GM18873 (cell line): Measurements from ENCODE around the gene TNFAIP8L3.

Experiments
- ATAC-seq: cut with Tn5 transposase; IDR thresholded peaks from one replicate; pipeline ENCODE4 v1.9.1; 2021; ENCODE audit warnings: mild to moderate bottlenecking, moderate library complexity, moderate number of reproducible peaks; ENCODE audit not compliant: unreplicated experiment, low FRiP score

TNFAIP8L3 gene

GRCh38 chr15:51119120-51119519 is 24.4 kb upstream of the TNFAIP8L3 start:
- ATAC-seq: no peak

GRCh38 chr15:51117270-51117669 is 22.6 kb upstream of the TNFAIP8L3 start:
- ATAC-seq: no peak

GRCh38 chr15:51114437-51115119 is 19.9 kb upstream of the TNFAIP8L3 start:
- ATAC-seq: no peak

GRCh38 chr15:51112078-51112477 is 17.4 kb upstream of the TNFAIP8L3 start:
- ATAC-seq: no peak

GRCh38 chr15:51111061-51111460 is 16.4 kb upstream of the TNFAIP8L3 start:
- ATAC-seq: no peak

GRCh38 chr15:51110171-51110570 is 15.5 kb upstream of the TNFAIP8L3 start:
- ATAC-seq: no peak

GRCh38 chr15:51108933-51109550 is 14.3 kb upstream of the TNFAIP8L3 start:
- no peak for ATAC-seq

GRCh38 chr15:51107612-51108011 is 12.9 kb upstream of the TNFAIP8L3 start:
- no peak for ATAC-seq

GRCh38 chr15:51106481-51106880 is 11.8 kb upstream of the TNFAIP8L3 start:
- ATAC-seq: no peak

- no peak for ATAC-seq
These were observed 10.8 kb upstream of the TNFAIP8L3 start for GRCh38 chr15:51105430-51106016.

GRCh38 chr15:51104512-51104911 is 9.8 kb upstream of the TNFAIP8L3 start:
- ATAC-seq: no peak

GRCh38 chr15:51103330-51103729 is 8.6 kb upstream of the TNFAIP8L3 start:
- no peak for ATAC-seq

GRCh38 chr15:51100785-51101489 is 6.2 kb upstream of the TNFAIP8L3 start:
- ATAC-seq: no peak

- no peak for ATAC-seq
These were observed 4.5 kb upstream of the TNFAIP8L3 start for GRCh38 chr15:51099185-51099584.

GRCh38 chr15:51098331-51098619 is 3.6 kb upstream of the TNFAIP8L3 start:
- no peak for ATAC-seq

- ATAC-seq: no peak
These were observed 3.0 kb upstream of the TNFAIP8L3 start for GRCh38 chr15:51097553-51098330.

- no peak for ATAC-seq
These were observed 2.3 kb upstream of the TNFAIP8L3 start for GRCh38 chr15:51096976-51097375.

- ATAC-seq: no peak
These were observed 1.1 kb upstream of the TNFAIP8L3 start for GRCh38 chr15:51095681-51096331.

GRCh38 chr15:51093839-51094605 is 684 bp downstream of the TNFAIP8L3 start:
- ATAC-seq: no peak

- ATAC-seq: no peak
These were observed 1.2 kb downstream of the TNFAIP8L3 start for GRCh38 chr15:51093488-51093838.
